ENCODE results near the gene MFF.

MFF gene

DNA sequence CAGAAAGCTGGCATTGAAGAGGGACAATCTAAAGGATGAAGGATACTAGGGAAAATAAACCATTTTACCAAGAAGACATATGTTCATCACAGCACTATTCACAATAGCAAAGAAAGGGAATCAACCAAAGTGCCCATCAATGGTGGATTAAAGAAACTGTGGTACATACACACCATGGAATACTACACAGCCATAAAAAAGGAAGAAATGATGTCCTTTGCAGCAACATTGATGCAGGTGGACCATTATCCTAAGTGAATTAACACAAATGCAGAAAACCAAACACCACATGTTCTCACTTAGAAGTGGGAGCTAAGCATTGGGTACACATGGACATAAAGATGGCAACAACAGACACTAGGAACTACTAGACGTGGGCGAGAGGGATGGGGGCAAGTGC lies 7.2 kb upstream of the MFF start:
- no peaks in the 10 kb centered on the region for H3K27me3 Mint-ChIP-seq
- no peak overlapping the region for H3K4me3 Mint-ChIP-seq
- peaks cover 5% of the 10 kb centered on the region for H3K36me3 Mint-ChIP-seq
- H3K9me3 Mint-ChIP-seq (ENCODE audit: low read depth): no peaks in the 10 kb centered on the region
- no peak overlapping the region for H3K27ac Mint-ChIP-seq
- peaks cover 2% of the 10 kb centered on the region for H3K4me1 Mint-ChIP-seq (ENCODE audit: low read depth)

DNA sequence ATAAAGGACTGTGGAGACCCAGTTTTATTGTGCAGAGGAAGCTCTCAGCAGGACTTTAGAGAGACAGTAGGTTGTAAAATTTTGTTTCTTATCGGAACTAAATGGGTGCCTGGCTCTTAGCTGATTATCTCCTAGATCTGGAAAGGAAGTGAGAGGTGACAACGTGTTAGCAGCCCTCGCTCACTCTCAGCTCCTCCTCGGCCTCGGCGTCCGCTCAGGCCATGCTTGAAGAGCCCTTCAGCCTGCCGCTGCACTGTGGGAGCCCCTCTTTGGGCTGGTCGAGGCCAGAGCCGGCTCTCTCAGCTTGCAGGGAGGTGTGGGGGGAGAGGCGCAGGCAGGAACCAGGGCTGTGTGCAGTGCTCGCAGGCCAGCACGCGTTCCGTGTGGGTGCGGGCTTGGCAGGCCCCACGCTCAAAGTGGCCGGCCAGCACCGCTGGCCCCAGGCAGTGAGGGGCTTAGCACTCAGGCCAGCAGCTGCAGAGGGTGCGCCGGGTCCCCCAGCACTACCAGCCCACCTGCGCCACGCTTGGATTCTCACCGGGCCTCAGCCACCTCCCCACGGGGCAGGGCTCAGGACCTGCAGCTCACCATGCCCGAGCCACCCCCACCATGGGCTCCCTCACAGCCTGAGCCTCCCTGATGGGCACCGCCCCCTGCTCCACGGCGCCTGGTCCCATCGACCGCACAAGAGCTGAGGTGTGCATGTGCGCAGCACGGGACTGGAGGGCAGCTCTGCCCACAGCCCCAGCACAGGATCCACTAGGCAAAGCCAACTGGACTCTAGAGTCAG lies 4.6 kb upstream of the MFF start:
- H3K4me3 Mint-ChIP-seq: no peak overlapping the region
- H3K4me1 Mint-ChIP-seq (ENCODE audit: low read depth): peaks cover 15% of the 10 kb centered on the region
- peaks cover 5% of the 10 kb centered on the region for H3K36me3 Mint-ChIP-seq
- H3K27me3 Mint-ChIP-seq: no peaks in the 10 kb centered on the region
- no peaks in the 10 kb centered on the region for H3K9me3 Mint-ChIP-seq (ENCODE audit: low read depth)
- H3K27ac Mint-ChIP-seq: no peak overlapping the region

DNA sequence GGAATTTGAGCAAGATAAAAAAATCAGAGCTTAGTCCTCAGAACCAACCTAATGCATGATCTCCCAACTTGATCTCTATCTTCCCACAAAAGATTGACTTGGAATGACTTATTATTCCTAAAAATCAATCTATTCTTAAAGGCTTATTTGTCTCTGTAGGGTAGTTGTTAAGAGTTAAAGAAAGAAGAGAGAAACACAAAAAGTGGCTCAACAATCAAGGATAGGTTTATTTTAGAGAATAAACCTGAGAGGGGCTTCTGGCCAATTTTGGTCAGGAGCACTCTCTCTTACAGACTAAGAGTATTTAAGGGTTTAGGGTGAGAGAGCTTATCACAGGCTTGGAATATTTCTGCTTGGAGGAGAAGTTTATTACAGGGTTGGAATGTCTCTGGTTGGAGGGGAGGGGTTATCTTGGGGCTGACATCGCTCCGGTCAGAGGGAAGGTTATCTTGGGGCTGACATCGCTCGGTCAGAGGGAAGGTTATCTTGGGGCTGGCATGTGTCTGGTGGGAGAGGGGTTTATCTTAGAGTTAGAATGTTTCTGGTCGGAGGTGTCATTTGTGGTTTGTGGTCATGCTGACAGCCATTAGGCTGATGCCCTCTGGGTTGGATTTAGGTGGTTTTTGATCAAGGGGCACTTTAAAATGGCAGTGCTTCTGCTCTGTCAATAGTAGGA lies 2.4 kb upstream of the MFF start:
- H3K27me3 Mint-ChIP-seq: no peaks in the 10 kb centered on the region
- peaks cover 2% of the 10 kb centered on the region for H3K36me3 Mint-ChIP-seq
- no peak overlapping the region for H3K27ac Mint-ChIP-seq
- no peaks in the 10 kb centered on the region for H3K9me3 Mint-ChIP-seq (ENCODE audit: low read depth)
- H3K4me1 Mint-ChIP-seq (ENCODE audit: low read depth): peaks cover 32% of the 10 kb centered on the region
- peak overlapping the region; percentile 5 for H3K4me3 Mint-ChIP-seq

DNA sequence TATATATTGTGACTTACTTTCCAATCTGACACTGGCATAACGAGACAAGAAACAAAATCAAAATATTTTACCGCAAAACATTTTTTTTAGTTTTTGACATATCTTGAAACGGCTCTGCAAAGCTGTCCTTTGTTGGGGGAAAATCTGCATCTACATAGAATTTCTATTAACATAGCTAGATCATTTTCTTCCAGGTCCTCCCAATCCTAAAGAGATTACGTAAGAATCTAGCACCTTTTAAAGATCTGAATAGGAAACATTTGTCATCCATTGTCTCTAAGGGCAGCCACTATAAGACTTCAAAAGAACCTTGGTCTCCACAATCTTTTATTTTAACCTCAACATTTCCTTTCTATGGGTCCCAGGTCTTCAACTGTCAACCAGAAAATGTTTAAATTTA lies 1.2 kb upstream of the MFF start:
- peaks cover 41% of the 10 kb centered on the region for H3K4me1 Mint-ChIP-seq (ENCODE audit: low read depth)
- H3K27ac Mint-ChIP-seq: no peak overlapping the region
- peaks cover 2% of the 10 kb centered on the region for H3K36me3 Mint-ChIP-seq
- no peaks in the 10 kb centered on the region for H3K9me3 Mint-ChIP-seq (ENCODE audit: low read depth)
- H3K27me3 Mint-ChIP-seq: no peaks in the 10 kb centered on the region
- H3K4me3 Mint-ChIP-seq: peak overlapping the region; percentile 93

DNA sequence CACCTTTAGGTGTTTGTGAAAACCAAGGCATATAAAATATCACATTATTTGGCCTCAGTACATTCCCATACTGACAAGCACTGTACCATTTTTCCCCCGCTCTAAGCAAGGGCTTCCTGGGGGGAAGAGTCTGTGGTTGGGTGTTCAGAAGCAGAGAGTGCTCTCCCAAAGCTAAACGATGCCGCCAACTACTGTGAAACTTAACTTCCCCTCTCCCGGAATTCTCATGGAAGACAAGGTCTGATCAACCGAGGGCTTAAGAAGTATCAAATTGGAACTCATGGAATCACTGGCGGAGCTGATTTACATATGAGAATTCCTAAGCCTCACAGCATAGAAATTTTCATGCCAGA lies 433 bp upstream of the MFF start:
- Mint-ChIP-seq H3K27me3 (no peaks in the 10 kb centered on the region), H3K36me3 (peaks cover 4% of the 10 kb centered on the region), H3K9me3 (ENCODE audit: low read depth) (no peaks in the 10 kb centered on the region), H3K4me3 (peak overlapping the region; percentile 93), H3K4me1 (ENCODE audit: low read depth) (peaks cover 44% of the 10 kb centered on the region), H3K27ac (peak overlapping the region; percentile 81)

DNA sequence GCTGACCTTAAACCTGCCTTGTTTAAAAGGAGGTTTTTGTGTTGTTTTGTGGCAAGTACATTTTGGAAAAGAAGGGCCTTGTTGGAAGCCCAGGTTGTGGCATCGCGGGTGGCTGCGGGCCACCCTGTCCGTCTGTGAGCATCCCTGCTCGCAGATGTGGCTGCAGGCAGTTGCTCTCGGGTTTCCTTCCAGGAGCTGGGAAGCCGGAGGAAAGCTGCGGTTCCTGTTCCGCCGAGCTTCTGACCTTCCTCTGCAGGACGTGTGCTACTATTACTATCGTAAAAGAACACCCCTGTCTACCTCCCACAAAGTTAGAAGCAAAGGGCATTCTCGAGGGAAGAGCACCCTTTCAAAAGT lies 766 bp downstream of the MFF start:
- Mint-ChIP-seq H3K9me3 (ENCODE audit: low read depth) (no peaks in the 10 kb centered on the region), H3K4me3 (peak overlapping the region; percentile 93), H3K4me1 (ENCODE audit: low read depth) (peaks cover 44% of the 10 kb centered on the region), H3K27ac (peak overlapping the region; percentile 84), H3K27me3 (no peaks in the 10 kb centered on the region), H3K36me3 (peaks cover 4% of the 10 kb centered on the region)

DNA sequence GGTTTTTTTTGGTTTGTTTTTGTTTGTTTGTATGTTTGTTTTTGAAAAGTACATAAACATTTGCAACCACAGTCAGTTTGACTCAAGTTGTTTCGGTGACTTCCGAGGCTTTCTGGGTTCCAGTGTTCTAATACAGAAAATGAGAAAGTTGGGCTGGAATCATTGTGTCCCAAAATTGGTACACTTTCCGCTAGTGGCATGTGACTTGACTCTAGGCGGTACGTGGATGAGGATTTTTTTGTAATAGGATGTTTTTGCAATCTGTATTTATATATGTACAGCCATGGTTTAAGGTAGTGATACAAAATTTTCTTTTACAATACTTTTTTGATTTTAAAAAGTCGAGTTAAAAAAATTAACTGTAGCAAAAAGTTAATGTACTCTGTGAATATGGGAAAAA lies 1.7 kb downstream of the MFF start:
- no peaks in the 10 kb centered on the region for H3K9me3 Mint-ChIP-seq (ENCODE audit: low read depth)
- peaks cover 2% of the 10 kb centered on the region for H3K36me3 Mint-ChIP-seq
- H3K4me3 Mint-ChIP-seq: peak overlapping the region; percentile 93
- H3K27ac Mint-ChIP-seq: peak overlapping the region; percentile 73
- H3K4me1 Mint-ChIP-seq (ENCODE audit: low read depth): peaks cover 44% of the 10 kb centered on the region
- no peaks in the 10 kb centered on the region for H3K27me3 Mint-ChIP-seq

DNA sequence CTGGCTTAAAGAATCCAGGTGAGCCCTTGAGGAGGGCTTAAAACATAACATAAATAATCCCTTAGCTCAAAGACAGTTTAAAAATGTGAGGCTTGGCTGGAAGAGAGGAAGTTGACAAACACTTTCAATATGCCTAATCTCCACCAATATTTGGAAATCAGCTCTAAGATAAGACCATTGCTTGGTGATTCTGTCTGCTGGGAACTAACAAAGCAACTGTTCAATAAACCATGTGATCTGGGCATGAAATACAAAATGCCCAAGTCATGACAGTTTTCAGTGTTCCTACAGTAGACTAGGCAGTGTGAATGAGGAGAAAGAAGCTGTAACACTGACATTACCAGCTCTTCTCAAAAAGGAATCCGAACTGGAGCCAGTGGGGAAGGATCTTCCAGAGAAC lies 10.7 kb downstream of the MFF start:
- peaks cover 2% of the 10 kb centered on the region for H3K4me1 Mint-ChIP-seq (ENCODE audit: low read depth)
- no peak overlapping the region for H3K27ac Mint-ChIP-seq
- H3K9me3 Mint-ChIP-seq (ENCODE audit: low read depth): no peaks in the 10 kb centered on the region
- H3K36me3 Mint-ChIP-seq: peaks cover 36% of the 10 kb centered on the region
- H3K4me3 Mint-ChIP-seq: no peak overlapping the region
- H3K27me3 Mint-ChIP-seq: no peaks in the 10 kb centered on the region

DNA sequence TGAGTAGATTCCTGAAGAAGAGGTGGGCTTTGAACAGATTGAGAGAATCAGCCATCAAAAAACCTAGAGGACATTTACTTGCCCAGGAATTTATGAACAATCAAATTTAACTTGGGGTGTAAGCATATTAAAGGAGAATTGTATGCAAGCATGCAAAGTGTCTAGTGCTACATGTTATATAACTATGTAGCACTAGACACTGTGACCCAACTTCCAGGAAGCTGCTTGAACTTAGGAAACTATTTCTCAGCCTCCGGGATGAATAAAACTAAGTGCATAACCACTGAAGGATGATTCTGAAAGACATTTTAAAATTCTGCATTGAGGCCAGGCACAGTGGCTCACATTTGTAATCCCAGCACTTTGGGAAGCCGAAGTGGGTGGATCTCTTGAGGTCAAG lies 12.4 kb downstream of the MFF start:
- H3K27me3 Mint-ChIP-seq: no peaks in the 10 kb centered on the region
- H3K4me1 Mint-ChIP-seq (ENCODE audit: low read depth): no peaks in the 10 kb centered on the region
- H3K4me3 Mint-ChIP-seq: no peak overlapping the region
- H3K36me3 Mint-ChIP-seq: peaks cover 34% of the 10 kb centered on the region
- no peak overlapping the region for H3K27ac Mint-ChIP-seq
- H3K9me3 Mint-ChIP-seq (ENCODE audit: low read depth): no peaks in the 10 kb centered on the region

DNA sequence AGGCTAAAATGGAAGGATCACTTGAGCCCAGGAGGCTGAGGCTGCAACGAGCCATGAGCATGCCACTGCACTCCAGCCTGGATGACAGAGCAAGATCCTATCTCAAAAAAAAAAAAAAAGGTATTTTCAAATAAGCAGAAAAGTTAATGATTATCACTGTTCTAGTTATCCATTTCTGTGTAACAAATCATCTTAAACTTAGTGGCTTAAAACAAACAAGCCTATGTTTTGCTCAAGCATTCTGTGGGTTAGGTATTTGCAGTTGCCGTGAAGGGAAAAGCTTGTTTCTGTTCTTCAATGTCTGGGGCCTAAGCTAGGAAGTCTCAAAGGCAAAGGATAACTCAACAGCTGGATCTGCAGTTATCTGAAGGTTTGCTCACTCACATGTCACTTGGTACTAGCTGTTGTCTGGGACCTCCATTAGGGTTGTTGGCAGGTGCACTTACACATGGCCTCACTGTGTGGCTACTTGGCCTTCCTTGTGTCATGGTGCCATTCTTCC lies 14.1 kb downstream of the MFF start:
- Mint-ChIP-seq H3K36me3 (peaks cover 33% of the 10 kb centered on the region), H3K27ac (no peak overlapping the region), H3K4me3 (no peak overlapping the region), H3K27me3 (no peaks in the 10 kb centered on the region), H3K4me1 (ENCODE audit: low read depth) (no peaks in the 10 kb centered on the region), H3K9me3 (ENCODE audit: low read depth) (no peaks in the 10 kb centered on the region)

DNA sequence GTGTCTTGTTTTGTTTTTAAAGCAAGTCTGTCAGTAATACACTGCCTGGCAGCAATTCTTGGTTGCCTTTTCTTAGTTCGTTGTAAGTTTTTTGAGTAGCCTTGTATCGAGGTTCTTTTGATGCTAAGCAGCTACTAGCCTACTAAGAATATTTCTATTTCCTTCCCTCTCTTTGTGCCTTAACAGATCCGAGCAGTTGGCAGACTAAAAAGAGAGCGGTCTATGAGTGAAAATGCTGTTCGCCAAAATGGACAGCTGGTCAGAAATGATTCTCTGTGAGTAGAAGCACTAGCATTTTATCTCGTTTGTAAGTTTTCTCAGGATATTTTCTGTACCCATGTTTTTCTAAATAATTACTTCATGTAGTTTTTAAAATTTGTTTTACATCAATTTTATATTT lies 15.1 kb downstream of the MFF start:
- Mint-ChIP-seq H3K27ac (no peak overlapping the region), H3K4me1 (ENCODE audit: low read depth) (no peaks in the 10 kb centered on the region), H3K27me3 (no peaks in the 10 kb centered on the region), H3K36me3 (peaks cover 28% of the 10 kb centered on the region), H3K4me3 (no peak overlapping the region), H3K9me3 (ENCODE audit: low read depth) (no peaks in the 10 kb centered on the region)

DNA sequence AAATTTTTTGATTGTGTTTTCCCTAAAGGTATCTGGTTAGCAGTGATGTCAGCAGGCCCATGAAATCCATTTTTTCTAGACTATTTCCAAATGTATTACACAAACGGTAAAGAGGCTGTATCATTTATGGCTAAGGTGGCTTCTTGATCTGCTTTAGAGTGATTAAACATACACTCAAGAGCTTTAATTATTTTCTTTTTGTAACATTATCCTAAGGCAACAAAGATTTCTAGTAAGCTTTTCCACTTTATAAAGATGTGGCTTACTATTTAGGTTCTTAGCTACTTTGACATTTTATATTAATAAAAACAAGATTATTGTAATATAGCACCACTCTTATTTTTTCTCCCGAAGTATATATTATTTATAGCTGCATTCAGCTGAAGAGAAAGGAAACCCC lies 16.5 kb downstream of the MFF start:
- Mint-ChIP-seq H3K27ac (no peak overlapping the region), H3K27me3 (no peaks in the 10 kb centered on the region), H3K36me3 (peaks cover 16% of the 10 kb centered on the region), H3K9me3 (ENCODE audit: low read depth) (no peaks in the 10 kb centered on the region), H3K4me3 (no peak overlapping the region), H3K4me1 (ENCODE audit: low read depth) (no peaks in the 10 kb centered on the region)

DNA sequence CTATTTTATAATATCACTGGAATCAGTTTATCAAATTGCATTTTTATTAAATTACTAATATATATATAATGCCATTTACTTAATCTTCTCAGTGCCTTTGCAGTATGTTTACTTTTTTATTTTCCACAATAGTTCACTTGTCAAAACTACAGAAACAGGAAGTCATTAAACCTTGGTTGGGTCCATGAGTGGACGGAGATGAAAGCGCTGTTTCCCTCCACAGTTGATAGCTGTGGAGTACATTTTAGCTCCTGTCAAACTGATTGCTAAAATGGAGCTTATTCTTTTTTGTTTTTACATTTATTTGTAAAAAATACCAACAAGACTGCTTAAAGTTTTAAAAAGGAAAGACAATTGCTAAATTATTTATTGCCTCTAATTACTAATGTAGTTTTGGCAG lies 19.2 kb downstream of the MFF start:
- Mint-ChIP-seq H3K4me3 (no peak overlapping the region), H3K4me1 (ENCODE audit: low read depth) (no peaks in the 10 kb centered on the region), H3K36me3 (peaks cover 8% of the 10 kb centered on the region), H3K9me3 (ENCODE audit: low read depth) (no peaks in the 10 kb centered on the region), H3K27ac (no peak overlapping the region), H3K27me3 (no peaks in the 10 kb centered on the region)

DNA sequence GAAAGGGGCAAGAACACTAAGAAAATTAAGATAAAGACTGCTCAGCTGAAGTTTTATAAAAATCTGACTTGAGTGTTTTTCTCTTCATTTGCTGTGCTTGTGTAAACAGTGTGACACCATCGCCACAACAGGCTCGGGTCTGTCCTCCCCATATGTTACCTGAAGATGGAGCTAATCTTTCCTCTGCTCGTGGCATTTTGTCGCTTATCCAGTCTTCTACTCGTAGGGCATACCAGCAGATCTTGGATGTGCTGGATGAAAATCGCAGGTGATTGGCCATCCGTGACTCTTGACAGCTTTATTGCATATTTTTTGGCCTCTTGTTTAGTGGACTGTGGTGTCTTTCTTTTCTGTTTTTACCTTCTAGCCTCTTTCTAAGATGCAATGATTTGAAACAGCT lies 22.1 kb downstream of the MFF start:
- Mint-ChIP-seq H3K4me3 (no peak overlapping the region), H3K36me3 (peaks cover 5% of the 10 kb centered on the region)

DNA sequence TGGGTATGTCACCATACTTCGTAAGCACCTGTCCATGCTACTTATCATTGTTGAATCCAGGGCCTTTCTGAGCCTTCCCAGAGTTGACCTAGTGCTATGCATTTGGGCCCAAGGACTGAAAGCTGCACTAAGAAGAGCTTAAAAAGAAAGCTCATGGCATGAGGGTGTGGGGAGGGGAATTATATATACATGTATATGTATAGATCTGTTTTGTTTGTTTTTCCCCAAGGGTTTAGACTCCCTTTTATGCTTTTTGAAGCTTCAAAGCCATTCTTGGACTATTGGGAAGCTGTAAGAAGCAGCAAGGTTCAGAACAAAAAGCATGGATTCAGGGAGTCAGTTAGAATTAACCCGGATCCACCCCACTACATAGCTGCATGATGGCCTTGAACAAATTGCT lies 23.3 kb downstream of the MFF start:
- no peaks in the 10 kb centered on the region for H3K27me3 Mint-ChIP-seq
- no peaks in the 10 kb centered on the region for H3K36me3 Mint-ChIP-seq
- peaks cover 9% of the 10 kb centered on the region for H3K4me1 Mint-ChIP-seq (ENCODE audit: low read depth)
- H3K27ac Mint-ChIP-seq: no peak overlapping the region
- no peak overlapping the region for H3K4me3 Mint-ChIP-seq
- H3K9me3 Mint-ChIP-seq (ENCODE audit: low read depth): no peaks in the 10 kb centered on the region

More for the DNA sequence above, 22.1 kb downstream of the MFF start:
- Mint-ChIP-seq H3K27ac (no peak overlapping the region), H3K27me3 (no peaks in the 10 kb centered on the region), H3K9me3 (ENCODE audit: low read depth) (no peaks in the 10 kb centered on the region), H3K4me1 (ENCODE audit: low read depth) (peaks cover 7% of the 10 kb centered on the region)

All from activated naive CD8-positive, alpha-beta T cell (primary cell).